ENCODE data around the gene TAX1BP1. TPM values are rescaled to one million over a fixed set of nuclear protein-coding genes. Genes with fewer than 3 reads are reported as not detected.

The TAX1BP1 gene
- total RNA-seq, 1 experiment from 2014 or later, result 58.5 TPM

DNA sequence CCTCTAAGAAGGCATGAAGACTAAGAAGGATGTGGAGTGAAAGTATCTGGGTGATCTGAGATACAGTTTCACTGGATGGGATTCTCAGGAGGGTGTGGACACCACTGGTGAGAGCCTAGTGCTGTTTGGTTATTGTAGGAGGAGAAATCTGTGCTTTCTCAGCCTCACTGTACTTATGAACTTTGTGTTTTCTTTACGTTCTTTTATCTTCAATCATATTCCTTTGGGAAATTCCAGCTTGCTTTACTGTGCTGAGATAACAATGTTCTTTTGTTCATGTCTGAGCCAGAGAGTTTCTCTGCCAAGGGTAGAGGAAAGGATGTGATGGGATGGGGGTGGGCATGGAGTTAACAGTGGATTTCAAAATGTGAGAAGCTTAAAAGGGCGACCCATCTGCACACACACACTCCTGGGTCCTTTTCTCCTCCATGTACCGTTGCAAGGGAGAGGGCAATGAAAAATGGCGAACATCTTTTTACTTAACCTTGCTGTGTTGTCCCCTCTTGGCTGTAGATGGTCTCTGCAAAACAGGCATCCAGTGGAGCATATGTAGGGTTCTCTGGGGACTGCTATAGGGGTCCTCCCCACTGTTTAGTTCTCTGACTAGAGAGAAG lies 25.0 kb upstream of the TAX1BP1 start:
- POLR2A ChIA-PET (ENCODE audit: unreplicated experiment), result interaction anchor here (0.6 kb wide), 2 partner anchors 24 to 118 kb away, joined by 5 read pairs; no protein-coding TSS in a partner anchor
- peak; percentile 45 for ATAC-seq

DNA sequence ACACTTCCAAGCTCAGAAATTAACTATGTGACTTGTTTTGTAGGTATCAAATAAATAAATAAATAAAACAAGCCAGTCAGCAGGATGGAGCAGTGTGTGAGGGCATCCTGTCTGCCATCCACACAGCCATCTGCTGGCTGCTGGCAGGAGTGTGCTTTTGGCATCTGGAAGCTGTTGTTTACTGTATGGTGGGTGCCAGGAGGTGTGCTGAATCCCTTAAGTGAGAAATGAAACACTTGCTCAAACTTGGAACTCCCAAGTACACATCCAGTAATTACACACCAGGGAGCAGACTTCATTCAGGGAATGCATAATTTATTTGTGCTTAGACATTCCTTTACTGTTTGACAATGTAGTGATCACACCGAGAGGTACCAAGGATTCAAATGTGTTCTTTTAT lies 16.9 kb upstream of the TAX1BP1 start:
- Histone ChIP-seq H3K4me2 (ENCODE audit: low read length) (no peak overlapping the region), H3K27ac (ENCODE audit: low read length) (no peak overlapping the region), H3K9me3 (ENCODE audit: low read length) (no peaks in the 10 kb centered on the region), H3K9ac (ENCODE audit: low read length) (no peak overlapping the region), H3K79me2 (ENCODE audit: low read length) (no peaks in the 10 kb centered on the region), H3K36me3 (ENCODE audit: low read depth, low read length) (no peaks in the 10 kb centered on the region), H3K4me1 (ENCODE audit: insufficient read depth, low read length) (no peaks in the 10 kb centered on the region; the same call in 1 of the 2 replicates), H3K27me3 (ENCODE audit: low read length) (no peaks in the 10 kb centered on the region), H3K9me2 (replicated peaks; ENCODE audit: low read length) (no peaks in the 10 kb centered on the region), H4K20me1 (ENCODE audit: low read length) (no peaks in the 10 kb centered on the region), H3F3A (ENCODE audit: low read length, unreplicated experiment) (no peaks in the 10 kb centered on the region), H2AFZ (ENCODE audit: low read length) (no peak overlapping the region), H3K4me3 (ENCODE audit: low read length) (no peak overlapping the region)
- ChIA-PET CTCF (interaction anchor here (0.6 to 1.1 kb wide), 2 partner anchors 117 to 527 kb away, joined by 3 read pairs; no protein-coding TSS in a partner anchor), POLR2A (ENCODE audit: unreplicated experiment) (no interaction called here)
- TF ChIP-seq EZH2phosphoT487 (IDR thresholded peaks at IDR 0.05; ENCODE audit: borderline replicate concordance, low read length), result no peak
- no peak for TF ChIP-seq EZH2 (IDR thresholded peaks at IDR 0.05; ENCODE audit: low read length, unreplicated experiment)
- TF ChIP-seq, protein P1, sequence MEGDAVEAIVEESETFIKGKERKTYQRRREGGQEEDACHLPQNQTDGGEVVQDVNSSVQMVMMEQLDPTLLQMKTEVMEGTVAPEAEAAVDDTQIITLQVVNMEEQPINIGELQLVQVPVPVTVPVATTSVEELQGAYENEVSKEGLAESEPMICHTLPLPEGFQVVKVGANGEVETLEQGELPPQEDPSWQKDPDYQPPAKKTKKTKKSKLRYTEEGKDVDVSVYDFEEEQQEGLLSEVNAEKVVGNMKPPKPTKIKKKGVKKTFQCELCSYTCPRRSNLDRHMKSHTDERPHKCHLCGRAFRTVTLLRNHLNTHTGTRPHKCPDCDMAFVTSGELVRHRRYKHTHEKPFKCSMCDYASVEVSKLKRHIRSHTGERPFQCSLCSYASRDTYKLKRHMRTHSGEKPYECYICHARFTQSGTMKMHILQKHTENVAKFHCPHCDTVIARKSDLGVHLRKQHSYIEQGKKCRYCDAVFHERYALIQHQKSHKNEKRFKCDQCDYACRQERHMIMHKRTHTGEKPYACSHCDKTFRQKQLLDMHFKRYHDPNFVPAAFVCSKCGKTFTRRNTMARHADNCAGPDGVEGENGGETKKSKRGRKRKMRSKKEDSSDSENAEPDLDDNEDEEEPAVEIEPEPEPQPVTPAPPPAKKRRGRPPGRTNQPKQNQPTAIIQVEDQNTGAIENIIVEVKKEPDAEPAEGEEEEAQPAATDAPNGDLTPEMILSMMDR (conservative IDR thresholded peaks at IDR 0.05; ENCODE audit: low read depth, low read length), result peak; percentile 53
- DNase-seq (peak; percentile 40), ATAC-seq (peak; percentile 92)
- intact Hi-C loops (cut with micrococcal nuclease), result no loop called here
- no TSS peak for BruUV-seq (replicated peaks)

More for the DNA sequence above, 25.0 kb upstream of the TAX1BP1 start:
- Histone ChIP-seq H3K4me2 (ENCODE audit: low read length) (no peak overlapping the region), H3K79me2 (ENCODE audit: low read length) (no peaks in the 10 kb centered on the region), H3K36me3 (ENCODE audit: low read depth, low read length) (no peaks in the 10 kb centered on the region), H3F3A (ENCODE audit: low read length, unreplicated experiment) (no peaks in the 10 kb centered on the region), H3K4me3 (ENCODE audit: low read length) (no peak overlapping the region), H3K9me3 (ENCODE audit: low read length) (no peaks in the 10 kb centered on the region), H3K9me2 (replicated peaks; ENCODE audit: low read length) (no peaks in the 10 kb centered on the region), H2AFZ (ENCODE audit: low read length) (peak overlapping the region; percentile 20; the same call in 1 of the 2 replicates), H3K27me3 (ENCODE audit: low read length) (no peaks in the 10 kb centered on the region), H4K20me1 (ENCODE audit: low read length) (no peaks in the 10 kb centered on the region), H3K27ac (ENCODE audit: low read length) (peak overlapping the region; percentile 33), H3K9ac (ENCODE audit: low read length) (no peak overlapping the region), H3K4me1 (ENCODE audit: insufficient read depth, low read length) (peaks cover 4% of the 10 kb centered on the region; the same call in 1 of the 2 replicates)
- peak; percentile 29 for DNase-seq
- CTCF ChIA-PET, result no interaction called here
- TF ChIP-seq EZH2phosphoT487 (IDR thresholded peaks at IDR 0.05; ENCODE audit: borderline replicate concordance, low read length) (no peak), EZH2 (IDR thresholded peaks at IDR 0.05; ENCODE audit: low read length, unreplicated experiment) (no peak)
- TF ChIP-seq, protein P1 (conservative IDR thresholded peaks at IDR 0.05; ENCODE audit: low read depth, low read length), result no peak
- BruUV-seq (replicated peaks), result no TSS peak
- intact Hi-C loops (cut with micrococcal nuclease), result no loop called here

DNA sequence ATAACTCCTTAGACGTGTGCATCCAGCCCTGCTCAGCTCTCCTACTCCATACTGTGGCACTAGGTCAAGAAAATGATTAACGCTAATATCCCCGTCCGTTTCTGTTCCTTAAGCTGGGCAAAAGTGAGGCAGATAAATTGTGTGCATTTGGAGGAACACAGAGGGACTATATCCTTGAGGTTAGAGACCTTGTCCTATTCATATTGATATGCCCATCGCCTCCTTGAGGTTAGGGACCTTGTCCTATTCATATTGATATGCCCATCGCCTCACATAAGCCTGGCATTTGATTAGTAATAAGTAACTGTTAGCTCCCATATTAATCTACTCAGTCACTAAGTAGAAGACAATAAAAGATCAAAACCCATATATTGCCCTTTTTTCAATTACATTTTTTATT lies 12.9 kb upstream of the TAX1BP1 start:
- Histone ChIP-seq H3K4me1 (ENCODE audit: insufficient read depth, low read length) (no peaks in the 10 kb centered on the region), H3K9me3 (ENCODE audit: low read length) (no peaks in the 10 kb centered on the region), H3K9ac (ENCODE audit: low read length) (no peak overlapping the region), H3F3A (ENCODE audit: low read length, unreplicated experiment) (no peaks in the 10 kb centered on the region), H3K36me3 (ENCODE audit: low read depth, low read length) (no peaks in the 10 kb centered on the region), H4K20me1 (ENCODE audit: low read length) (no peaks in the 10 kb centered on the region), H3K27me3 (ENCODE audit: low read length) (no peaks in the 10 kb centered on the region), H3K27ac (ENCODE audit: low read length) (no peak overlapping the region), H3K4me2 (ENCODE audit: low read length) (no peak overlapping the region), H3K9me2 (replicated peaks; ENCODE audit: low read length) (no peaks in the 10 kb centered on the region), H3K4me3 (ENCODE audit: low read length) (no peak overlapping the region), H3K79me2 (ENCODE audit: low read length) (no peaks in the 10 kb centered on the region), H2AFZ (ENCODE audit: low read length) (no peak overlapping the region)
- ATAC-seq (no peak), DNase-seq (no peak)
- intact Hi-C loops (cut with micrococcal nuclease), result no loop called here
- TF ChIP-seq EZH2phosphoT487 (IDR thresholded peaks at IDR 0.05; ENCODE audit: borderline replicate concordance, low read length), result no peak
- CTCF ChIA-PET, result no interaction called here
- BruUV-seq (replicated peaks), result no TSS peak
- POLR2A ChIA-PET (ENCODE audit: unreplicated experiment), result no interaction called here

All from PC-3 (cell line).